ENCODE data around the gene ZNF205. TPM values are rescaled to one million over a fixed set of nuclear protein-coding genes. Genes with fewer than 3 reads are reported as not detected.
"Not testable (repeated sequence)": the region's sequence is repeated elsewhere in the genome, so short reads cannot be mapped to it uniquely, and the experiment has no call there.

Gene ZNF205
- total RNA-seq, 2 experiments from 2014 or later: not detected

GRCh38 chr16:3131755-3132377 lies 19.5 kb downstream of the ZNF205 start:
- Mint-ChIP-seq H3K4me3 (no peak overlapping the region), H3K27me3 (no peaks in the 10 kb centered on the region), H3K9me3 (ENCODE audit: low read depth) (no peaks in the 10 kb centered on the region), H3K4me1 (peaks cover 48% of the 10 kb centered on the region), H3K36me3 (peaks cover 15% of the 10 kb centered on the region), H3K27ac (peak overlapping the region; percentile 28)
- CTCF ChIA-PET: interaction anchor here (0.7 to 14.3 kb wide), 11 partner anchors 10 to 320 kb away, joined by 3 to 400 read pairs (median 14); partner anchors contain the start of genes IL32 and ZSCAN10
- DNase-seq: peak; percentile 66
- no peak for ATAC-seq

DNA sequence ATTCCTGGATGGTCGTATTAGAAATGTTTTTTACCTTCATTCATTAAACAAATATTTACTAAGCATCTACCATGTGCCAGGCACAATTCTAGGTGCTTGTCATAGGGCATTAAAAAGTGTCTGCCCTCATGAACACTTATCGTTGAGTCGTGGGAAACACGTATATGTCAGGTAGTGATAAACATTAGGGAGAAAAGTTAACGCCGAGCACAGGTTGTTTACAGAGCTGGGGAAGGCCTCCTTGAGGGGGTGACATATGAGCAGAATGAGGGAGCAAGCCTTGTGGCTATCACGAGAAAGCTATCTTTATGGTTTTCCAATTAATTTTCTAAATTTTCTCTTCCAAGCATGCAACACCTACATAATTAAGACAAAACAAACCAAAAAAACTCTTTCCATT lies 21.5 kb downstream of the ZNF205 start:
- ATAC-seq (no peak), DNase-seq (no peak)
- H3K4me3 Mint-ChIP-seq: peak overlapping the region; percentile 93
- peaks cover 12% of the 10 kb centered on the region for H3K36me3 Mint-ChIP-seq
- H3K27ac Mint-ChIP-seq: peak overlapping the region; percentile 97
- H3K9me3 Mint-ChIP-seq (ENCODE audit: low read depth): no peaks in the 10 kb centered on the region
- no peaks in the 10 kb centered on the region for H3K27me3 Mint-ChIP-seq
- H3K4me1 Mint-ChIP-seq: peaks cover 40% of the 10 kb centered on the region
- CTCF ChIA-PET: interaction anchor here (0.7 to 14.3 kb wide), 14 partner anchors 8 to 130 kb away, joined by 3 to 400 read pairs (median 6); partner anchors contain the start of genes IL32 and ZSCAN10

DNA sequence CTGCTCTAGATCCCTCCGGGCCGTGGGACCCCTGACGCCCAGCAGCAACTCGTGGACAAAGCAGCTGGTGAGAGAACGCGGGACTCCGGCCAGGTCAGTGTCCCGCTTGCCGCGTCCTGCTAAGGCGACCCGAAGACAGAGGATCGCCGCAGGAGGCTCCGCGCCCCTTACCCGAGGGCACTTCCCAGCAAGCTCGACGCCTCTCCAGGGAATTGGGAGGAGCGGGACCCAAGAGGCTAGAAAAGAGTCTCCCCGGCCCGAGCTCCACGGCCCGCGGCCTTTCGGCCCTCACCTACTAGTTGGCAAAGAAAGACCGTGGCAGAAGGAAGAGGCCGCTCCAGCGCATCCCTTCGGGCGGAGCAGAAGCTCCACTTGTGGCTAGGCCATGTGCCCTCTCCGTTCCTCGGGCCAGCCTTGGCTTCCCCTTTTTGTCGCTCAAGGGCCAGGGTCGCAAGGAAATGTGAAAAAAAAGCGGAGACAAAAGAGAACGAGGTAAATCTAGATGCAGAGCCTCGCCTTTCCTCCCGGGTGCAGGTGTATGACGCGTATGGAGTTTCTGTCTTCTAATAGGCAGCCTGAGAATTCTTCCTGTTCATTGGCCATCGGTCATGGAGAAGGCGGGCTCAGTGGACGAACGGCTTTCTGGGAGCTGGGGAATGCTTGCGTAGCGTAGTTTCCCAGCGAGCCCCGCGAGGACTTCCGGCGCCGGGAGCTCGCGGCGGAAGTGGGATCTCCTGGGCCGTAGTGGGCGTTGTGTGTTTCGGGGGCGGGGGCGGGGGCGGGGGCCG lies 22.1 kb downstream of the ZNF205 start, which contains the start of gene ZNF213:
ZNF213 (plus strand) TSS at position 692 of the 788 bp plus-strand sequence. CDS start 2,252 bp downstream, outside the sequence.
- Mint-ChIP-seq H3K27ac (peak within 1 kb of the TSS; percentile 97), H3K36me3 (peaks cover 12% of the 10 kb centered on the region), H3K9me3 (ENCODE audit: low read depth) (no peaks in the 10 kb centered on the region), H3K4me3 (peak within 1 kb of the TSS; percentile 93), H3K27me3 (no peaks in the 10 kb centered on the region), H3K4me1 (peaks cover 34% of the 10 kb centered on the region)
- peak; percentile 98 for DNase-seq
- ATAC-seq: peak; percentile 95
- CTCF ChIA-PET: interaction anchor here (0.9 to 14.3 kb wide), 22 partner anchors 9 to 150 kb away, joined by 3 to 400 read pairs (median 4); partner anchors contain the start of genes IL32 and ZSCAN10

- peak overlapping the region; percentile 93 for H3K4me3 Mint-ChIP-seq
- CTCF ChIA-PET: interaction anchor here (0.9 to 14.3 kb wide), 20 partner anchors 9 to 151 kb away, joined by 3 to 400 read pairs (median 4); partner anchors contain the start of genes IL32 and ZSCAN10
- DNase-seq: no peak
- peaks cover 30% of the 10 kb centered on the region for H3K4me1 Mint-ChIP-seq
- peaks cover 10% of the 10 kb centered on the region for H3K36me3 Mint-ChIP-seq
- no peaks in the 10 kb centered on the region for H3K9me3 Mint-ChIP-seq (ENCODE audit: low read depth)
- no peaks in the 10 kb centered on the region for H3K27me3 Mint-ChIP-seq
- H3K27ac Mint-ChIP-seq: peak overlapping the region; percentile 89
- ATAC-seq: peak; percentile 3
Observed at GRCh38 chr16:3135126-3135715, 22.8 kb downstream of the ZNF205 start.

DNA sequence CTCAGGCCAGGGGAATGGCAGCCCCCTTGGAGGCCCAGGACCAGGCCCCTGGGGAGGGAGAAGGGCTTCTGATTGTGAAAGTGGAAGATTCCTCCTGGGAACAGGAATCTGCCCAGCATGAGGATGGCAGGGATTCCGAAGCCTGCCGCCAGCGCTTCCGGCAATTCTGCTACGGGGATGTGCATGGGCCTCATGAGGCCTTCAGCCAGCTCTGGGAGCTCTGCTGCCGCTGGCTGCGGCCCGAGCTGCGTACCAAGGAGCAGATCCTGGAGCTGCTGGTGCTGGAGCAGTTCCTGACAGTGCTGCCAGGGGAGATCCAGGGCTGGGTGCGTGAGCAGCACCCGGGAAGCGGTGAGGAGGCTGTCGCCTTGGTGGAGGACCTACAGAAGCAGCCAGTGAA lies 24.9 kb downstream of the ZNF205 start:
- no peak overlapping the region for H3K4me3 Mint-ChIP-seq
- H3K36me3 Mint-ChIP-seq: peaks cover 4% of the 10 kb centered on the region
- no peaks in the 10 kb centered on the region for H3K27me3 Mint-ChIP-seq
- no peaks in the 10 kb centered on the region for H3K9me3 Mint-ChIP-seq (ENCODE audit: low read depth)
- peaks cover 25% of the 10 kb centered on the region for H3K4me1 Mint-ChIP-seq
- DNase-seq (no peak), ATAC-seq (no peak)
- H3K27ac Mint-ChIP-seq: no peak overlapping the region
- CTCF ChIA-PET: interaction anchor here (11.9 to 14.3 kb wide), 3 partner anchors 12 to 76 kb away, joined by 128 to 400 read pairs (median 346); partner anchors contain the start of genes IL32 and ZSCAN10

- no peak overlapping the region for H3K27ac Mint-ChIP-seq
- peaks cover 5% of the 10 kb centered on the region for H3K36me3 Mint-ChIP-seq
- H3K4me1 Mint-ChIP-seq: peaks cover 20% of the 10 kb centered on the region
- DNase-seq: no peak
- H3K27me3 Mint-ChIP-seq: no peaks in the 10 kb centered on the region
- no peaks in the 10 kb centered on the region for H3K9me3 Mint-ChIP-seq (ENCODE audit: low read depth)
- CTCF ChIA-PET: interaction anchor here (11.9 to 14.3 kb wide), 2 partner anchors 11 to 39 kb away, joined by 128 to 400 read pairs; partner anchors contain the start of gene ZSCAN10
- no peak for ATAC-seq
- H3K4me3 Mint-ChIP-seq: no peak overlapping the region
Observed at GRCh38 chr16:3138342-3138741, 26.0 kb downstream of the ZNF205 start.

- H3K4me3 Mint-ChIP-seq: no peak overlapping the region
- CTCF ChIA-PET: interaction anchor here (2.2 to 11.9 kb wide), 2 partner anchors 10 to 11 kb away, joined by 14 to 128 read pairs; no protein-coding TSS in a partner anchor
- DNase-seq (no peak), ATAC-seq (no peak)
- H3K27me3 Mint-ChIP-seq: no peaks in the 10 kb centered on the region
- H3K4me1 Mint-ChIP-seq: peaks cover 16% of the 10 kb centered on the region
- H3K36me3 Mint-ChIP-seq: peaks cover 5% of the 10 kb centered on the region
- H3K9me3 Mint-ChIP-seq (ENCODE audit: low read depth): no peaks in the 10 kb centered on the region
- H3K27ac Mint-ChIP-seq: no peak overlapping the region
Observed at GRCh38 chr16:3138823-3139426, 26.5 kb downstream of the ZNF205 start.

GRCh38 chr16:3139561-3139960 lies 27.2 kb downstream of the ZNF205 start:
- H3K27ac Mint-ChIP-seq; H3K27me3 Mint-ChIP-seq; H3K4me3 Mint-ChIP-seq; ATAC-seq; DNase-seq; H3K9me3 Mint-ChIP-seq (ENCODE audit: low read depth); H3K36me3 Mint-ChIP-seq: not testable (repeated sequence)
- CTCF ChIA-PET: interaction anchor here (1.2 to 11.9 kb wide), 3 partner anchors 10 to 11 kb away, joined by 3 to 128 read pairs (median 14); no protein-coding TSS in a partner anchor
- H3K4me1 Mint-ChIP-seq: peaks cover 16% of the 10 kb centered on the region

DNA sequence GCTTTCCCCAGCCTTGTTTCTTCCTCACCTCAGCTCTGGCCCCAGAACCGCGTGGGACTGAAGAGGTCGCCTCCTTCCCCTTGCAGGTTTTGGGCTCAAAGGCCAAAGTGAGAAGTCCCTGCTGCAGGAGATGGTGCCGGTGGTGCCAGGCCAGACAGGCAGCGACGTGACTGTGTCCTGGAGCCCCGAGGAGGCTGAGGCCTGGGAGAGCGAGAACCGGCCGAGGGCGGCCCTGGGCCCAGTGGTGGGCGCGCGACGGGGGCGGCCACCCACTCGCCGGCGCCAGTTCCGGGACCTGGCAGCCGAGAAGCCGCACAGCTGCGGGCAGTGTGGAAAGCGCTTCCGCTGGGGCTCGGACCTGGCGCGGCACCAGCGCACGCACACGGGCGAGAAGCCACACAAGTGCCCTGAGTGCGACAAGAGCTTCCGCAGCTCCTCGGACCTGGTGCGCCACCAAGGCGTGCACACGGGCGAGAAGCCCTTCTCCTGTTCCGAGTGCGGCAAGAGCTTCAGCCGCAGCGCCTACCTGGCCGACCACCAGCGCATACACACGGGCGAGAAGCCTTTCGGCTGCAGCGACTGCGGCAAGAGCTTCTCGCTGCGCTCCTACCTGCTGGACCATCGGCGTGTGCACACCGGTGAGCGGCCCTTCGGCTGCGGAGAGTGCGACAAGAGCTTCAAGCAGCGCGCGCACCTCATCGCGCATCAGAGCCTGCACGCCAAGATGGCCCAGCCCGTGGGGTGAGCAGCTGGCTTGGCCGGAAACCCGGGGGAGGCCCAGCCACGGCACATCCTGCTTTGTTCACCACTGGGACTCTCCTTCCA lies 28.4 kb downstream of the ZNF205 start:
- Mint-ChIP-seq H3K4me3 (no peak overlapping the region), H3K36me3 (peaks cover 5% of the 10 kb centered on the region), H3K27ac (no peak overlapping the region), H3K4me1 (peaks cover 11% of the 10 kb centered on the region), H3K27me3 (no peaks in the 10 kb centered on the region), H3K9me3 (ENCODE audit: low read depth) (no peaks in the 10 kb centered on the region)
- DNase-seq (no peak), ATAC-seq (no peak)
- CTCF ChIA-PET: interaction anchor here (1.2 to 2.2 kb wide), 2 partner anchors 9 to 12 kb away, joined by 3 to 14 read pairs; no protein-coding TSS in a partner anchor

DNA sequence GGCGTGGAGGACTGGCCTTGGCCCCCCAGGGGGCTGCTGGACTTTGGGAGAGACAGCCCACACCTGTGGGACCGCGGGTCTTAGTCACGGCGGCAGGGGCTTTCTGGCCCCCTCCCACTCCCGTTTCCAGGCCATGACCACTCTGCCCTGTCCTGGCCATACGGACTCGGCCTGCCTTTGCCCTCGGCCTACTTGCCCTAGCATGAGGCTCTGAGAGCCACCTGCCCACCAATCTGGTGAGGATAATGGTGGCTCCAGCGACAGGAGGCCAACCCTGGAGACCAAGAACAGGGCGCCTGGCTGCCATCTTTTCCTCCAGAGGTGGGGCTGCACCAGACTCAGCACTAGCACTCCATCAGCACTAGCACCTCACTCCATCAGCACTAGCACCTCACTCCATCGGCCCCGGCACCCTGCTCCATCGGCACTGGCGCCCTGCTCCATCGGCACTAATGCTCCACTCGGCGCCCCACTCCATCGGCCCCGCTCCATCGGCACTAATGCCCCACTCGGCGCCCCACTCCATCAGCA lies 29.5 kb downstream of the ZNF205 start:
- Mint-ChIP-seq H3K4me3 (no peak overlapping the region), H3K4me1 (peaks cover 6% of the 10 kb centered on the region), H3K27ac (no peak overlapping the region), H3K27me3 (no peaks in the 10 kb centered on the region), H3K36me3 (peaks cover 5% of the 10 kb centered on the region), H3K9me3 (ENCODE audit: low read depth) (no peaks in the 10 kb centered on the region)
- CTCF ChIA-PET: interaction anchor here (3.0 kb wide), 1 partner anchor 12 kb away, joined by 15 read pairs; no protein-coding TSS in a partner anchor
- no peak for ATAC-seq
- DNase-seq: no peak

DNA sequence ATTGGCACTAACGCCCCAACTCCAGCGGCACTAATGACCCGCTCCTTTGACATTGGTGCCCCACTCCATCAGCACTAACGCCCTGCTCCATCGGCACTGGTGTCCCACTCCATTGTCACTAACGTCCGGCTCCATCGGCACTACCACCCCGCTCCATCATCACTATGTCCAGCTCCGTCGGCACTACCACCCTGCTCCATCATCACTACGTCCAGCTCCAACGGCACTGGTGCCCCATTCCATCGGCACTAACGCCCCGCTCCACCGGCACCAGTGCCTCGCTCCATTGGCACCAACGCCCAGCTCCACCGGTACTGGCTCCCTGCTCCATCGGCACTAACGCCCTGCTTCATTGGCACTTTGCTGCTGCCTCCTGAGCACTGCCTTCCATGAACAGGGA lies 29.9 kb downstream of the ZNF205 start:
- CTCF ChIA-PET: interaction anchor here (3.0 kb wide), 1 partner anchor 13 kb away, joined by 15 read pairs; no protein-coding TSS in a partner anchor
- Mint-ChIP-seq H3K27me3 (no peaks in the 10 kb centered on the region), H3K4me3 (no peak overlapping the region), H3K4me1 (peaks cover 4% of the 10 kb centered on the region), H3K27ac (no peak overlapping the region), H3K9me3 (ENCODE audit: low read depth) (no peaks in the 10 kb centered on the region), H3K36me3 (peaks cover 5% of the 10 kb centered on the region)
- no peak for DNase-seq
- no peak for ATAC-seq

DNA sequence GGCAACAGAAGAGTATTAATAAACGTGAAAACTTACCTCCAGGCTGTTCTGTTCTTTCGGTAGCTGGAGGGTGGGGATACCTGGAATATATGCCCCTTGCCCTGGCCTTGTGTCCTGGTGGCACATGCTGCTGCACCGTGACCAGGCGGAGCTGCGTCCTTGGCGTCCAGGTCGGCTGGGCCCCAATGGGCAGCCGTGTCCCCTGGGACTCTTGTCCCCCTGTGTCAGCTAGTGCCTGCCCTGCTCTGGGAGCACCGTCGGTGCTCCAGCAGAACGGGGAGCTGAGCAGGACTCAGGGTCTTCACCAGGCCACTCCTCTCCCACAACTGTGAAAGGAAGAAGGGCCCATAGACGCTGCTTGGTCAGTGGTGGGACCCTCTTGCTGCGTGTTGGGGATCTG lies 30.4 kb downstream of the ZNF205 start:
- no peak for ATAC-seq
- H3K27me3 Mint-ChIP-seq: no peaks in the 10 kb centered on the region
- CTCF ChIA-PET: interaction anchor here (3.0 kb wide), 1 partner anchor 13 kb away, joined by 15 read pairs; no protein-coding TSS in a partner anchor
- H3K4me1 Mint-ChIP-seq: peaks cover under 1% of the 10 kb centered on the region
- peaks cover 5% of the 10 kb centered on the region for H3K36me3 Mint-ChIP-seq
- H3K4me3 Mint-ChIP-seq: no peak overlapping the region
- no peaks in the 10 kb centered on the region for H3K9me3 Mint-ChIP-seq (ENCODE audit: low read depth)
- no peak overlapping the region for H3K27ac Mint-ChIP-seq
- no peak for DNase-seq
